PC-9 (cell line): ENCODE data around the gene TRIML1. TPM values are rescaled to one million over a fixed set of nuclear protein-coding genes. Genes with fewer than 3 reads are reported as not detected.

Source experiments
- BruUV-seq: library from RNA; stranded (reverse); fragments of 400-500 nt; replicated peaks from 2 replicates; lab custom pipeline; 2021; lab: Mats Ljungman, UMichigan
- CTCF ChIA-PET: fragments of 300-600 bp; sonication (Branson Sonifier 250); formaldehyde crosslinking; loops from one replicate; lab custom pipeline; 2022; ENCODE audit warnings: antibody characterized with exemption; lab: Charles Lee
- POLR2A ChIA-PET: fragments of 300-600 bp; sonication (Branson Sonifier 250); formaldehyde crosslinking; loops from one replicate; lab custom pipeline; 2022; ENCODE audit warnings: antibody characterized with exemption; ENCODE audit not compliant: unreplicated experiment; lab: Charles Lee
- DNase-seq, 2 experiments: peaks; one replicate each; pipeline versions ENCODE4 v3.0.0 to v3.0.0-alpha.2; 2015 to 2022; ENCODE audit warnings: mixed read lengths in 1 of 2
- H2AFZ ChIP-seq: fragments of 200-600 bp; sonication (generic); 2 replicates; pipeline ENCODE4 v1.8.1; 2017; ENCODE audit warnings: antibody characterized with exemption
- H3F3A ChIP-seq: fragments of 200-600 bp; sonication (generic); 2 replicates; pipeline ENCODE4 v1.8.1; 2017; ENCODE audit warnings: antibody characterized with exemption, mild to moderate bottlenecking, low read depth; ENCODE audit not compliant: insufficient read depth
- H3K27ac ChIP-seq: fragments of 200-600 bp; sonication (generic); 2 replicates; pipeline ENCODE4 v1.6.1; 2016; ENCODE audit warnings: mixed run types
- H3K27me3 ChIP-seq: fragments of 200-600 bp; sonication (generic); 2 replicates; pipeline ENCODE4 v1.6.1; 2016; ENCODE audit warnings: low read depth, mixed run types; ENCODE audit not compliant: insufficient read depth
- H3K36me3 ChIP-seq: fragments of 200-600 bp; sonication (generic); 2 replicates; pipeline ENCODE4 v1.6.1; 2016; ENCODE audit warnings: low read depth, mixed run types
- H3K4me1 ChIP-seq: fragments of 200-600 bp; sonication (generic); replicated peaks from 2 replicates; pipeline ENCODE4 v1.6.1; 2016; ENCODE audit warnings: mixed run types; ENCODE audit not compliant: insufficient read depth
- H3K4me2 ChIP-seq: fragments of 200-600 bp; sonication (generic); 2 replicates; pipeline ENCODE4 v1.6.1; 2017; ENCODE audit warnings: mixed run types
- H3K4me3 ChIP-seq: fragments of 200-600 bp; sonication (generic); 2 replicates; pipeline ENCODE4 v1.6.1; 2016; ENCODE audit warnings: mixed run types
- H3K79me2 ChIP-seq: fragments of 200-600 bp; sonication (generic); 2 replicates; pipeline ENCODE4 v1.6.1; 2017; ENCODE audit warnings: low read depth, mixed run types
- H3K9me2 ChIP-seq: fragments of 200-600 bp; sonication (generic); 2 replicates; pipeline ENCODE4 v1.8.1; 2017; ENCODE audit warnings: mild to moderate bottlenecking; ENCODE audit not compliant: insufficient read depth
- H3K9me3 ChIP-seq: fragments of 200-600 bp; sonication (generic); 2 replicates; pipeline ENCODE4 v1.8.1; 2016; ENCODE audit warnings: low read depth; ENCODE audit not compliant: insufficient read depth
- H4K20me1 ChIP-seq: fragments of 200-600 bp; sonication (generic); 2 replicates; pipeline ENCODE4 v1.8.1; 2017; ENCODE audit not compliant: insufficient read depth
- CTCF ChIP-seq: fragments of 200-600 bp; sonication (generic); conservative IDR thresholded peaks from 2 replicates; pipeline ENCODE4 v1.6.1; 2017; ENCODE audit warnings: mixed run types, antibody characterized with exemption, mild to moderate bottlenecking, moderate library complexity
- EZH2 ChIP-seq: fragments of 200-600 bp; sonication (generic); IDR thresholded peaks from 2 replicates; pipeline ENCODE4 v1.8.0; 2017; ENCODE audit warnings: antibody characterized with exemption, low read depth
- intact Hi-C: fragments of 100-400 bp; cut with micrococcal nuclease; formaldehyde crosslinking; loops from one replicate; pipeline ENCODE4 v1.10.0; 2022; ENCODE audit not compliant: unreplicated experiment
- total RNA-seq: library from RNA; stranded (reverse); gene quantifications from 2 replicates; pipeline ENCODE4 v1.2.3, GENCODE V29; 2021

TRIML1 gene
- total RNA-seq, 1 experiment from 2014 or later = not detected

- no peak overlapping the region for H2AFZ ChIP-seq
- TF ChIP-seq CTCF (no peak), EZH2 (no peak)
- CTCF ChIA-PET = no interaction called here
- no peaks in the 10 kb centered on the region for H3K9me3 ChIP-seq
- intact Hi-C loops = no loop called here
- no peak overlapping the region for H3K27ac ChIP-seq
- H4K20me1 ChIP-seq = no peaks in the 10 kb centered on the region
- no peaks in the 10 kb centered on the region for H3K9me2 ChIP-seq
- no TSS peak for BruUV-seq
- no peak overlapping the region for H3K4me3 ChIP-seq
- no peaks in the 10 kb centered on the region for H3K4me1 ChIP-seq
- no peaks in the 10 kb centered on the region for H3K36me3 ChIP-seq
- no peak overlapping the region for H3K4me2 ChIP-seq
- no peak for DNase-seq
- H3K27me3 ChIP-seq = no peaks in the 10 kb centered on the region
- no peaks in the 10 kb centered on the region for H3F3A ChIP-seq
- POLR2A ChIA-PET = no interaction called here
- no peaks in the 10 kb centered on the region for H3K79me2 ChIP-seq
Observed at GRCh38 chr4:188110741-188111471, 28.3 kb upstream of the TRIML1 start.

- TF ChIP-seq CTCF (no peak), EZH2 (no peak)
- Histone ChIP-seq H3K4me1 (no peaks in the 10 kb centered on the region), H3F3A (no peaks in the 10 kb centered on the region), H3K36me3 (no peaks in the 10 kb centered on the region), H3K27me3 (no peaks in the 10 kb centered on the region), H2AFZ (no peak overlapping the region), H3K79me2 (no peaks in the 10 kb centered on the region), H3K4me3 (no peak overlapping the region), H3K27ac (no peak overlapping the region), H3K9me3 (no peaks in the 10 kb centered on the region), H4K20me1 (no peaks in the 10 kb centered on the region), H3K9me2 (no peaks in the 10 kb centered on the region), H3K4me2 (no peak overlapping the region)
- ChIA-PET POLR2A (no interaction called here), CTCF (no interaction called here)
- intact Hi-C loops = no loop called here
- DNase-seq = no peak
- BruUV-seq = no TSS peak
Observed at GRCh38 chr4:188111955-188112354, 27.3 kb upstream of the TRIML1 start.

DNA sequence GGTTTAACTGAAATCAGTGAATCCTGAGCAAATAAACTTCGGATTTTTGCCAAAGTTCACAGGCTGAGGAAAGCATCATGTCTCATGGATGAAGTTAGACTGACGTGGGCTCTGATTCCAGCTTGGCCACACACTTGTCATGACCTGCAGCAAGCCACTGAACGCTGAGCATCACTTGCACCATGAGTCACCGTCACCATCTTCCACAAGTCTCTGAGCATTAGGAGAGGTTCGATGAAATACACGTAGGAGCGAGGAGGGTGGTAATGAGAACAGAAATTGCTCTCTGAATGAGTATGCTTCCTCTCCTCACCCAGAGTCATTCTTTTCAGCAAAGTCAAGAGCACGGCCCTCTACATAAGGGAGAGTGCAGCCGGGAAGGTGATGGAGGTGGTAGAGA is 26.1 kb upstream of the TRIML1 start:
- Histone ChIP-seq H3K4me1 (no peaks in the 10 kb centered on the region), H3K9me2 (no peaks in the 10 kb centered on the region), H3F3A (no peaks in the 10 kb centered on the region), H3K27me3 (peaks cover 4% of the 10 kb centered on the region; the same call in 1 of the 2 replicates), H4K20me1 (no peaks in the 10 kb centered on the region), H3K9me3 (no peaks in the 10 kb centered on the region), H3K79me2 (no peaks in the 10 kb centered on the region), H3K36me3 (no peaks in the 10 kb centered on the region), H3K27ac (no peak overlapping the region), H3K4me2 (no peak overlapping the region), H2AFZ (no peak overlapping the region), H3K4me3 (no peak overlapping the region)
- intact Hi-C loops = no loop called here
- DNase-seq = no peak
- ChIA-PET CTCF (no interaction called here), POLR2A (no interaction called here)
- no TSS peak for BruUV-seq
- TF ChIP-seq CTCF (no peak), EZH2 (no peak)
